Liver (tissue), 9 donors: Measurements from ENCODE around the gene NHERF1. TPM values are rescaled to one million over a fixed set of nuclear protein-coding genes. Genes with fewer than 3 reads are reported as not detected.

ENCODE experiments used
- DNase-seq: peaks from one replicate; pipeline ENCODE4 v3.0.0-alpha.2; 2017; ENCODE audit warnings: low spot score
- H3K27ac ChIP-seq, 2 donors: one replicate each; pipeline ENCODE4 v1.7.0; 2013; ENCODE audit warnings: inconsistent platforms in 2 of 2, low read length in 2 of 2, control low read depth in 1 of 2, low read depth in 1 of 2, mild to moderate bottlenecking in 1 of 2
- H3K27me3 ChIP-seq, 4 donors: one replicate each; pipeline versions ENCODE4 v1.6.1 to v1.7.0; 2013; ENCODE audit warnings: low read length in 3 of 4, inconsistent platforms in 1 of 4, mild to moderate bottlenecking in 1 of 4, moderate library complexity in 1 of 4; ENCODE audit not compliant: control insufficient read depth in 4 of 4, insufficient read depth in 4 of 4
- H3K36me3 ChIP-seq, 4 donors: one replicate each; pipeline versions ENCODE4 v1.6.1 to v1.7.0; 2013; ENCODE audit warnings: low read length in 3 of 4, mild to moderate bottlenecking in 3 of 4, low read depth in 1 of 4, moderate library complexity in 1 of 4; ENCODE audit not compliant: control insufficient read depth in 4 of 4, insufficient read depth in 3 of 4
- H3K4me1 ChIP-seq, 4 donors: one replicate each; pipeline versions ENCODE4 v1.6.1 to v1.7.0; 2013; ENCODE audit warnings: low read length in 3 of 4, mild to moderate bottlenecking in 3 of 4, moderate library complexity in 1 of 4; ENCODE audit not compliant: control insufficient read depth in 4 of 4, insufficient read depth in 4 of 4
- H3K4me3 ChIP-seq, 3 donors: one replicate each; pipeline versions ENCODE4 v1.6.1 to v1.7.0; 2013; ENCODE audit warnings: low read length in 3 of 3, control low read depth in 1 of 3, low read depth in 1 of 3, mild to moderate bottlenecking in 1 of 3
- H3K9ac ChIP-seq, 2 donors: one replicate each; pipeline ENCODE4 v1.7.0; 2013; ENCODE audit warnings: low read length in 2 of 2, mild to moderate bottlenecking in 2 of 2, moderate library complexity in 2 of 2, control low read depth in 1 of 2, low read depth in 1 of 2
- H3K9me3 ChIP-seq, 4 donors: one replicate each; pipeline versions ENCODE4 v1.6.1 to v1.7.0; 2013; ENCODE audit warnings: low read length in 3 of 4; ENCODE audit not compliant: control insufficient read depth in 4 of 4
- EGR1 ChIP-seq, 2 donors: IDR thresholded peaks; 2 replicates each; pipeline ENCODE4 v1.6.1; 2016 to 2018; ENCODE audit warnings: antibody characterized with exemption in 2 of 2, low read depth in 2 of 2
- FOXA1 ChIP-seq: IDR thresholded peaks from 2 replicates; pipeline ENCODE4 v1.6.1; 2016; ENCODE audit warnings: antibody characterized with exemption
- FOXA2 ChIP-seq: IDR thresholded peaks from 2 replicates; pipeline ENCODE4 v1.6.1; 2016; ENCODE audit warnings: antibody characterized with exemption
- GABPA ChIP-seq, 2 donors: IDR thresholded peaks in 1 of 2; conservative IDR thresholded peaks in 1 of 2; 2 replicates each; pipeline ENCODE4 v1.6.1; 2016; ENCODE audit warnings: antibody characterized with exemption in 2 of 2, mild to moderate bottlenecking in 1 of 2, moderate library complexity in 1 of 2
- HNF4A ChIP-seq, 2 donors: conservative IDR thresholded peaks; 2 replicates each; pipeline ENCODE4 v1.6.1; 2016; ENCODE audit warnings: antibody characterized with exemption in 2 of 2, mild to moderate bottlenecking in 2 of 2
- HNF4G ChIP-seq: IDR thresholded peaks from 2 replicates; pipeline ENCODE4 v1.6.1; 2016; ENCODE audit warnings: antibody characterized with exemption
- JUND ChIP-seq, 2 donors: IDR thresholded peaks; 2 replicates each; pipeline ENCODE4 v1.6.1; 2016; ENCODE audit warnings: antibody characterized with exemption in 2 of 2
- NR2F2 ChIP-seq: IDR thresholded peaks from 2 replicates; pipeline ENCODE4 v1.6.1; 2016; ENCODE audit warnings: antibody characterized with exemption
- RAD21 ChIP-seq, 2 donors: IDR thresholded peaks; 2 replicates each; pipeline ENCODE4 v1.6.1; 2016; ENCODE audit warnings: antibody characterized with exemption in 2 of 2, mild to moderate bottlenecking in 2 of 2
- RXRA ChIP-seq, 2 donors: IDR thresholded peaks; 2 replicates each; pipeline ENCODE4 v1.6.1; 2017 to 2018; ENCODE audit warnings: antibody characterized with exemption in 2 of 2, mild to moderate bottlenecking in 1 of 2
- SP1 ChIP-seq: IDR thresholded peaks from 2 replicates; pipeline ENCODE4 v1.6.1; 2018; ENCODE audit warnings: antibody characterized with exemption, mild to moderate bottlenecking
- TAF1 ChIP-seq: conservative IDR thresholded peaks from 2 replicates; pipeline ENCODE4 v1.6.1; 2016; ENCODE audit warnings: antibody characterized with exemption, mild to moderate bottlenecking
- YY1 ChIP-seq: IDR thresholded peaks from 2 replicates; pipeline ENCODE4 v1.6.1; 2016; ENCODE audit warnings: antibody characterized with exemption, mild to moderate bottlenecking
- WGBS: extraction: QIAGEN DNeasy Blood & Tissue Kit; methylation state at CpG from one replicate; pipeline ENCODE4 v1.1.7; 2013; 5-methylcytosine and 5-hydroxymethylcytosine counted together
- polyA plus RNA-seq, 2 donors: library from polyadenylated mRNA; stranded (reverse) in 1 of 2; unstranded in 1 of 2; fragments of 200-250 nt in 1 of 2; fragments of >200 nt in 1 of 2; fragmentation: Nextera tagmentation in 1 of 2; extraction: Ambion mirVana in 1 of 2; gene quantifications; one replicate each; pipeline versions ENCODE4 v1.2.1 to v1.2.3, GENCODE V29; 2013 to 2015
- total RNA-seq, 2 donors: library from RNA; depleted of rRNA; stranded (reverse); fragments of >200 nt; gene quantifications; one replicate each; pipeline ENCODE4 v1.2.3, GENCODE V29; 2014
- TF ChIP-seq, protein P1 (sequence below): IDR thresholded peaks from 2 replicates; pipeline ENCODE4 v1.6.1; 2016; ENCODE audit warnings: antibody characterized with exemption
- TF ChIP-seq, protein P2 (sequence below): fragments of 150-350 bp; IDR thresholded peaks from 2 replicates; pipeline ENCODE4 v1.5.1; 2017; ENCODE audit warnings: improper control_type of control experiment, low read depth, low read length; ENCODE audit not compliant: missing input control
- TF ChIP-seq, protein P3 (sequence below): IDR thresholded peaks from 2 replicates; pipeline ENCODE4 v1.6.1; 2016; ENCODE audit warnings: antibody characterized with exemption, mild to moderate bottlenecking
- TF ChIP-seq, protein P4 (sequence below): IDR thresholded peaks from 2 replicates; pipeline ENCODE4 v1.6.1; 2016; ENCODE audit warnings: antibody characterized with exemption
- TF ChIP-seq, protein P5 (sequence below): IDR thresholded peaks from 2 replicates; pipeline ENCODE4 v1.6.1; 2016; ENCODE audit warnings: antibody characterized with exemption
- donor health status: healthy.
- donor health status: healthy.
- donor health status: healthy.
- donor health status: healthy.
- donor health status: healthy.

Gene NHERF1
- total and polyA plus RNA-seq, 4 donors, result 38.1 to 160 (median 94.7) TPM

DNA sequence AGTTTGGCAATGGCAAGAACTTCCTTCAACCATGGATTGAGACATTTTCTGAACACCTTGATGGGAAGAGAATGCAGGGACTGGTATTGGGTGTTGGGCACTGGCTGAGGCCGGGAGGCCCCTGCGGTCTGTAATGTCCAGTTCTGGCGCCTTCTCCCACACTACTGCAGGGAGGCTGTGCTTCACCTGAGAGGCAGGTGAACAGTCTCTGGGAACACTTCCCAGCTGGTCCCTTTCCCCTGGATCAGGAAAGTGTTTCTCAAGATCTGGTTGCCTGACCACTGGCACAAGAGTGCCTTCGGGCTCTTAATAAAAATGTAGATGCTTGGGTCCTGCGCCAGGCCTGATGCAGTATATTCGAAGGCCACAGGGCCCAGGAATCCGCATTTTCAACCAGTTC, 56.3 kb downstream of the NHERF1 start:
- WGBS, result 97% methylated on average over 7 of the region's 7 CpGs
- no peak overlapping the region for H3K27ac ChIP-seq
- no peak for DNase-seq

DNA sequence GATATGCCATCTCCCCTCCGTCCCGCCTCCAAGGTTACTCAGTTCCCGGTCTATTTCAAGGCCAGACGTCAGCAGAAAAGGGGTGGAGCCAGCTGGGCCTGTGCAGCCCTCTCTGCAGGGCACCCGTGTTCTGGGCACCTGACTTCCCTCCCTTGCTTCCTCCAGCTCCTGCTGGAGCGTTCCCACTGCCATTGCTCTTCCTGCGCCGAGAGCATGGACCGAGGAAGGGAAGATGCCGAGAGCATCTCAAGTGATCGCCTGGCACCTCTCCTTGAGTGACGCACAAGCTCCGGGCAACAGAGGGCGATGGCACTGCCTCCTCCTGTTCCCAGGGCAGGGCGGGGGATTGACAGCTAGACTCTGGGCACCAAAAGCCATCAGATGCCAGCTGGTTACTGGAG, 57.2 kb downstream of the NHERF1 start:
- Histone ChIP-seq H3K9me3 (no peaks in the 10 kb centered on the region), H3K4me3 (no peak overlapping the region), H3K27ac (no peak overlapping the region), H3K27me3 (no peaks in the 10 kb centered on the region), H3K36me3 (peaks cover 0 to 21% (median 2%) of the 10 kb centered on the region in 4 donors), H3K9ac (no peak overlapping the region), H3K4me1 (no peaks in the 10 kb centered on the region)
- no peak for DNase-seq
- 92% methylated on average over 15 of the region's 15 CpGs for WGBS
- TF ChIP-seq, protein P1, sequence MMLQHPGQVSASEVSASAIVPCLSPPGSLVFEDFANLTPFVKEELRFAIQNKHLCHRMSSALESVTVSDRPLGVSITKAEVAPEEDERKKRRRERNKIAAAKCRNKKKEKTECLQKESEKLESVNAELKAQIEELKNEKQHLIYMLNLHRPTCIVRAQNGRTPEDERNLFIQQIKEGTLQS, result no peak
- TF ChIP-seq TAF1, result no peak
- TF ChIP-seq, protein P2, sequence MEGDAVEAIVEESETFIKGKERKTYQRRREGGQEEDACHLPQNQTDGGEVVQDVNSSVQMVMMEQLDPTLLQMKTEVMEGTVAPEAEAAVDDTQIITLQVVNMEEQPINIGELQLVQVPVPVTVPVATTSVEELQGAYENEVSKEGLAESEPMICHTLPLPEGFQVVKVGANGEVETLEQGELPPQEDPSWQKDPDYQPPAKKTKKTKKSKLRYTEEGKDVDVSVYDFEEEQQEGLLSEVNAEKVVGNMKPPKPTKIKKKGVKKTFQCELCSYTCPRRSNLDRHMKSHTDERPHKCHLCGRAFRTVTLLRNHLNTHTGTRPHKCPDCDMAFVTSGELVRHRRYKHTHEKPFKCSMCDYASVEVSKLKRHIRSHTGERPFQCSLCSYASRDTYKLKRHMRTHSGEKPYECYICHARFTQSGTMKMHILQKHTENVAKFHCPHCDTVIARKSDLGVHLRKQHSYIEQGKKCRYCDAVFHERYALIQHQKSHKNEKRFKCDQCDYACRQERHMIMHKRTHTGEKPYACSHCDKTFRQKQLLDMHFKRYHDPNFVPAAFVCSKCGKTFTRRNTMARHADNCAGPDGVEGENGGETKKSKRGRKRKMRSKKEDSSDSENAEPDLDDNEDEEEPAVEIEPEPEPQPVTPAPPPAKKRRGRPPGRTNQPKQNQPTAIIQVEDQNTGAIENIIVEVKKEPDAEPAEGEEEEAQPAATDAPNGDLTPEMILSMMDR, result no peak
- TF ChIP-seq RXRA (IDR thresholded peaks at IDR 0.05), result no peak
- no peak for TF ChIP-seq EGR1 (IDR thresholded peaks at IDR 0.05; ENCODE audit: low read depth in 2 of 2)
- TF ChIP-seq, protein P3, sequence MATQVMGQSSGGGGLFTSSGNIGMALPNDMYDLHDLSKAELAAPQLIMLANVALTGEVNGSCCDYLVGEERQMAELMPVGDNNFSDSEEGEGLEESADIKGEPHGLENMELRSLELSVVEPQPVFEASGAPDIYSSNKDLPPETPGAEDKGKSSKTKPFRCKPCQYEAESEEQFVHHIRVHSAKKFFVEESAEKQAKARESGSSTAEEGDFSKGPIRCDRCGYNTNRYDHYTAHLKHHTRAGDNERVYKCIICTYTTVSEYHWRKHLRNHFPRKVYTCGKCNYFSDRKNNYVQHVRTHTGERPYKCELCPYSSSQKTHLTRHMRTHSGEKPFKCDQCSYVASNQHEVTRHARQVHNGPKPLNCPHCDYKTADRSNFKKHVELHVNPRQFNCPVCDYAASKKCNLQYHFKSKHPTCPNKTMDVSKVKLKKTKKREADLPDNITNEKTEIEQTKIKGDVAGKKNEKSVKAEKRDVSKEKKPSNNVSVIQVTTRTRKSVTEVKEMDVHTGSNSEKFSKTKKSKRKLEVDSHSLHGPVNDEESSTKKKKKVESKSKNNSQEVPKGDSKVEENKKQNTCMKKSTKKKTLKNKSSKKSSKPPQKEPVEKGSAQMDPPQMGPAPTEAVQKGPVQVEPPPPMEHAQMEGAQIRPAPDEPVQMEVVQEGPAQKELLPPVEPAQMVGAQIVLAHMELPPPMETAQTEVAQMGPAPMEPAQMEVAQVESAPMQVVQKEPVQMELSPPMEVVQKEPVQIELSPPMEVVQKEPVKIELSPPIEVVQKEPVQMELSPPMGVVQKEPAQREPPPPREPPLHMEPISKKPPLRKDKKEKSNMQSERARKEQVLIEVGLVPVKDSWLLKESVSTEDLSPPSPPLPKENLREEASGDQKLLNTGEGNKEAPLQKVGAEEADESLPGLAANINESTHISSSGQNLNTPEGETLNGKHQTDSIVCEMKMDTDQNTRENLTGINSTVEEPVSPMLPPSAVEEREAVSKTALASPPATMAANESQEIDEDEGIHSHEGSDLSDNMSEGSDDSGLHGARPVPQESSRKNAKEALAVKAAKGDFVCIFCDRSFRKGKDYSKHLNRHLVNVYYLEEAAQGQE, result no peak
- TF ChIP-seq FOXA2, result no peak
- no peak for TF ChIP-seq NR2F2
- TF ChIP-seq SP1, result no peak
- TF ChIP-seq, protein P4, sequence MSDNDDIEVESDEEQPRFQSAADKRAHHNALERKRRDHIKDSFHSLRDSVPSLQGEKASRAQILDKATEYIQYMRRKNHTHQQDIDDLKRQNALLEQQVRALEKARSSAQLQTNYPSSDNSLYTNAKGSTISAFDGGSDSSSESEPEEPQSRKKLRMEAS, result no peak
- TF ChIP-seq GABPA (IDR thresholded peaks at IDR 0.05 in 1 of 2, conservative IDR thresholded peaks at IDR 0.05 in 1 of 2), result no peak
- no peak for TF ChIP-seq HNF4A (conservative IDR thresholded peaks at IDR 0.05)
- no peak for TF ChIP-seq RAD21 (IDR thresholded peaks at IDR 0.05)
- no peak for TF ChIP-seq FOXA1

More for the DNA sequence above, 56.3 kb downstream of the NHERF1 start:
- no peaks in the 10 kb centered on the region for H3K9me3 ChIP-seq
- no peaks in the 10 kb centered on the region for H3K4me1 ChIP-seq
- no peak overlapping the region for H3K4me3 ChIP-seq
- H3K9ac ChIP-seq, result no peak overlapping the region
- H3K27me3 ChIP-seq, result no peaks in the 10 kb centered on the region
- H3K36me3 ChIP-seq, result peaks cover 0 to 30% (median 2%) of the 10 kb centered on the region in 4 donors
- TF ChIP-seq JUND (IDR thresholded peaks at IDR 0.05) (no peak), SP1 (no peak), FOXA2 (no peak), EGR1 (IDR thresholded peaks at IDR 0.05; ENCODE audit: low read depth in 2 of 2) (no peak), HNF4G (no peak), TAF1 (no peak), FOXA1 (no peak), YY1 (no peak), NR2F2 (no peak), HNF4A (conservative IDR thresholded peaks at IDR 0.05) (no peak)
- TF ChIP-seq, protein P5, sequence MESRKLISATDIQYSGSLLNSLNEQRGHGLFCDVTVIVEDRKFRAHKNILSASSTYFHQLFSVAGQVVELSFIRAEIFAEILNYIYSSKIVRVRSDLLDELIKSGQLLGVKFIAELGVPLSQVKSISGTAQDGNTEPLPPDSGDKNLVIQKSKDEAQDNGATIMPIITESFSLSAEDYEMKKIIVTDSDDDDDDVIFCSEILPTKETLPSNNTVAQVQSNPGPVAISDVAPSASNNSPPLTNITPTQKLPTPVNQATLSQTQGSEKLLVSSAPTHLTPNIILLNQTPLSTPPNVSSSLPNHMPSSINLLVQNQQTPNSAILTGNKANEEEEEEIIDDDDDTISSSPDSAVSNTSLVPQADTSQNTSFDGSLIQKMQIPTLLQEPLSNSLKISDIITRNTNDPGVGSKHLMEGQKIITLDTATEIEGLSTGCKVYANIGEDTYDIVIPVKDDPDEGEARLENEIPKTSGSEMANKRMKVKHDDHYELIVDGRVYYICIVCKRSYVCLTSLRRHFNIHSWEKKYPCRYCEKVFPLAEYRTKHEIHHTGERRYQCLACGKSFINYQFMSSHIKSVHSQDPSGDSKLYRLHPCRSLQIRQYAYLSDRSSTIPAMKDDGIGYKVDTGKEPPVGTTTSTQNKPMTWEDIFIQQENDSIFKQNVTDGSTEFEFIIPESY, result no peak
- TF ChIP-seq, protein P4, result no peak
- TF ChIP-seq, protein P3, result no peak
